Heart left ventricle (tissue), 16 donors: ENCODE measurements around the gene BORCS8. TPM values are rescaled to one million over a fixed set of nuclear protein-coding genes. Genes with fewer than 3 reads are reported as not detected.
"Not testable (repeated sequence)": the region's sequence is repeated elsewhere in the genome, so short reads cannot be mapped to it uniquely, and the experiment has no call there.

Source experiments
- ATAC-seq, 4 donors: fragments of 200-7000 bp; cut with Tn5 transposase; one replicate each; pipeline ENCODE4 v1.9.1; 2020 to 2022; ENCODE audit warnings: moderate library complexity in 4 of 4, mild to moderate bottlenecking in 3 of 4, moderate number of reproducible peaks in 1 of 4
- DNase-seq, 5 donors: peaks; one replicate each; pipeline ENCODE4 v3.0.0-alpha.2; 2020
- H3K27ac ChIP-seq, 12 donors: fragments of 200-600 bp; sonication (generic) in 4 of 12; one replicate each; pipeline versions ENCODE4 v1.5.0 to v1.8.0; 2016 to 2022; ENCODE audit warnings: mild to moderate bottlenecking in 2 of 12
- H3K27me3 ChIP-seq, 9 donors: fragments of 200-600 bp; sonication (generic) in 2 of 9; one replicate each; pipeline versions ENCODE4 v1.5.1 to v1.8.0; 2016 to 2022; ENCODE audit warnings: mild to moderate bottlenecking in 3 of 9
- H3K36me3 ChIP-seq, 9 donors: fragments of 200-600 bp; sonication (generic) in 2 of 9; one replicate each; pipeline versions ENCODE4 v1.5.0 to v1.8.0; 2018 to 2022; ENCODE audit warnings: mild to moderate bottlenecking in 2 of 9
- H3K4me1 ChIP-seq, 12 donors: fragments of 200-600 bp; sonication (generic) in 4 of 12; one replicate each; pipeline versions ENCODE4 v1.5.0 to v1.8.0; 2016 to 2022; ENCODE audit warnings: mild to moderate bottlenecking in 3 of 12
- H3K4me3 ChIP-seq, 12 donors: fragments of 200-600 bp; sonication (generic) in 4 of 12; one replicate each; pipeline versions ENCODE4 v1.5.0 to v1.8.0; 2017 to 2022; ENCODE audit warnings: mild to moderate bottlenecking in 9 of 12, moderate library complexity in 4 of 12
- H3K9me3 ChIP-seq, 12 donors: fragments of 200-600 bp; sonication (generic) in 4 of 12; one replicate each; pipeline versions ENCODE4 v1.5.0 to v1.8.0; 2016 to 2022; ENCODE audit warnings: mild to moderate bottlenecking in 1 of 12
- CTCF ChIP-seq, 12 donors: fragments of 200-600 bp; sonication (generic) in 4 of 12; IDR thresholded peaks; one replicate each; pipeline versions ENCODE4 v1.5.0 to v1.8.0; 2018 to 2022; ENCODE audit warnings: antibody characterized with exemption in 12 of 12, mild to moderate bottlenecking in 5 of 12
- POLR2A ChIP-seq, 2 donors: fragments of 450-650 bp; IDR thresholded peaks; one replicate each; pipeline ENCODE4 v1.6.1; 2017; ENCODE audit warnings: antibody characterized with exemption in 2 of 2, mild to moderate bottlenecking in 2 of 2, moderate library complexity in 2 of 2
- WGBS, 4 donors: extraction: QIAGEN DNeasy Blood & Tissue Kit in 2 of 4; methylation state at CpG; one replicate each; pipeline versions ENCODE4 v1.1.5 to v1.1.7; 2013 to 2018; 5-methylcytosine and 5-hydroxymethylcytosine counted together
- intact Hi-C, 10 donors: fragments of 100-400 bp; cut with DNase I; formaldehyde crosslinking; loops; one replicate each; pipeline versions ENCODE4 v1.11.1 to v1.14.2; 2022
- polyA plus RNA-seq, 2 donors: library from polyadenylated mRNA; stranded (reverse); fragments of 200-250 nt; gene quantifications; one replicate each; pipeline ENCODE4 v1.2.3, GENCODE V29; 2013
- total RNA-seq, 9 donors: library from RNA; depleted of rRNA in 2 of 9; stranded (reverse); fragments of >200 nt in 2 of 9; fragmentation: NEBNext Ultra II Directional in 3 of 9; extraction: Animal tissue kit (Norgen Biotek cat#: 25700) in 3 of 9; gene quantifications; one replicate each; pipeline versions ENCODE4 v1.1.0 to v1.2.4, GENCODE V29; 2016 to 2023
- donor health status: ischemic (EF 13 %, LVEDD 7.1; RV severe dilation, severe dysfunction).
- donor health status: healthy with polysubstance abuse.
- donor health status: DM: no; HTN: yes; CAD: no.
- donor health status: DM: no; HTN: no; CAD: no.
- donor health status: ischemic (EF 25% LVEDD 6.9; RV normal size, moderate dysfunction).
- donor health status: ischemic (EF 25% LVEDD 5.7; RV mildly dilated, moderate dysfunction).
- donor health status: healthy.
- donor health status: DM: yes; HTN: yes; CAD: no.
- donor health status: ischemic (EF 35%, LVEDD 5.7; RV mildly dilated, moderate dysfunction).
- donor health status: nonischemic (EF 11% LVEDD 7.7; RV severe dilation, severe dysfunction).
- donor health status: DM: yes; HTN: yes; CAD: no.
- donor health status: PGD.
- donor health status: ischemic (EF 29% LVEDD 5.4; RV normal size, mild dysfunction).
- donor health status: nonischemic (EF 23%, LVEDD 6.1; RV moderate dilation, normal function).

BORCS8 gene
- total and polyA plus RNA-seq, 11 donors: 14.4 to 28.9 (median 22.7) TPM

GRCh38 chr19:19223060-19223459 is 31.1 kb upstream of the BORCS8 start:
- H3K36me3 ChIP-seq: no peaks in the 10 kb centered on the region
- intact Hi-C loops: no loop called here
- WGBS, 4 donors: 76 to 87% (median 84%) methylated on average over 5 of the region's 5 CpGs
- H3K4me3 ChIP-seq: no peak overlapping the region
- H3K9me3 ChIP-seq: no peaks in the 10 kb centered on the region
- H3K4me1 ChIP-seq: peaks cover 0 to 11% (median 4%) of the 10 kb centered on the region in 12 donors
- no peak for ATAC-seq
- TF ChIP-seq POLR2A (IDR thresholded peaks at IDR 0.05) (no peak), CTCF (IDR thresholded peaks at IDR 0.05) (no peak)
- H3K27me3 ChIP-seq: peaks cover 18 to 54% (median 35%) of the 10 kb centered on the region in 9 donors
- no peak overlapping the region for H3K27ac ChIP-seq
- no peak for DNase-seq

GRCh38 chr19:19221000-19221399 is 29.0 kb upstream of the BORCS8 start:
- DNase-seq, H3K9me3 ChIP-seq, H3K36me3 ChIP-seq, intact Hi-C loops, ATAC-seq, H3K27ac ChIP-seq, H3K4me3 ChIP-seq: not testable (repeated sequence)
- peaks cover 5 to 35% (median 20%) of the 10 kb centered on the region in 9 donors for H3K27me3 ChIP-seq
- H3K4me1 ChIP-seq: peaks cover 0 to 11% (median 4%) of the 10 kb centered on the region in 12 donors
- 76 to 84% (median 82%) methylated on average over 8 of the region's 8 CpGs for WGBS, 4 donors

- DNase-seq (no peak), ATAC-seq (no peak)
- intact Hi-C loops: no loop called here
- Histone ChIP-seq H3K4me1 (no peaks in the 10 kb centered on the region), H3K27me3 (peaks cover 0 to 33% (median 10%) of the 10 kb centered on the region in 9 donors), H3K4me3 (no peak overlapping the region), H3K36me3 (no peaks in the 10 kb centered on the region), H3K9me3 (no peaks in the 10 kb centered on the region), H3K27ac (no peak overlapping the region)
- WGBS, 4 donors: 84 to 88% (median 85%) methylated on average over 10 to 21 of the region's 21 CpGs
- no peak for TF ChIP-seq POLR2A (IDR thresholded peaks at IDR 0.05)
- no peak for TF ChIP-seq CTCF (IDR thresholded peaks at IDR 0.05)
Measured at GRCh38 chr19:19218911-19219310, 27.0 kb upstream of the BORCS8 start.

GRCh38 chr19:19217099-19217498 is 25.1 kb upstream of the BORCS8 start:
- no peaks in the 10 kb centered on the region for H3K36me3 ChIP-seq
- intact Hi-C loops: no loop called here
- peaks cover 2 to 47% (median 21%) of the 10 kb centered on the region in 9 donors for H3K27me3 ChIP-seq
- ATAC-seq (no peak), DNase-seq (no peak)
- no peaks in the 10 kb centered on the region for H3K9me3 ChIP-seq
- WGBS, 4 donors: 51 to 58% (median 52%) methylated on average over 4 of the region's 4 CpGs
- H3K4me1 ChIP-seq: no peaks in the 10 kb centered on the region
- H3K4me3 ChIP-seq: no peak overlapping the region
- H3K27ac ChIP-seq: no peak overlapping the region
- no peak for TF ChIP-seq POLR2A (IDR thresholded peaks at IDR 0.05)

- Histone ChIP-seq H3K4me1 (no peaks in the 10 kb centered on the region), H3K9me3 (no peaks in the 10 kb centered on the region), H3K27ac (no peak overlapping the region), H3K36me3 (no peaks in the 10 kb centered on the region), H3K4me3 (no peak overlapping the region), H3K27me3 (peaks cover 11 to 51% (median 32%) of the 10 kb centered on the region in 9 donors)
- no peak for ATAC-seq
- intact Hi-C loops: no loop called here
- 74 to 82% (median 75%) methylated on average over 4 of the region's 4 CpGs for WGBS, 4 donors
- DNase-seq: no peak
- no peak for TF ChIP-seq POLR2A (IDR thresholded peaks at IDR 0.05)
- no peak for TF ChIP-seq CTCF (IDR thresholded peaks at IDR 0.05)
Measured at GRCh38 chr19:19215792-19216191, 23.8 kb upstream of the BORCS8 start.
